ENCODE results near the gene CNGA4. TPM values are rescaled to one million over a fixed set of nuclear protein-coding genes. Genes with fewer than 3 reads are reported as not detected.

CNGA4 gene
- polyA plus RNA-seq, 3 donors = 0.69 TPM; not detected in 2

GRCh38 chr11:6202041-6202440, 36.8 kb upstream of the CNGA4 start:
- intact Hi-C loops (cut with micrococcal nuclease) = loop anchor here in 1 of 2 donors (5.0 kb wide), 1 partner anchor 75 kb away; no protein-coding TSS in a partner anchor
- Mint-ChIP-seq H3K27me3 (ENCODE audit: low read depth in 3 of 3) (peaks cover 0 to 3% (median 1%) of the 10 kb centered on the region in 3 donors), H3K27ac (peak overlapping the region; percentile 100), H3K36me3 (peaks cover 45 to 69% of the 10 kb centered on the region in 2 donors), H3K4me3 (peak overlapping the region in 1 of 2 donors; percentile 26), H3K4me1 (peaks cover 88% of the 10 kb centered on the region), H3K9me3 (peaks cover 0 to 4% (median 2%) of the 10 kb centered on the region in 7 donors)
- Histone ChIP-seq H3K27me3 (ENCODE audit: control insufficient read depth in 2 of 2, insufficient read depth in 2 of 2, low read length in 2 of 2) (no peaks in the 10 kb centered on the region), H3K79me2 (ENCODE audit: insufficient read depth, low read length) (peaks cover 19% of the 10 kb centered on the region), H3K9me3 (replicated peaks in 1 of 2; ENCODE audit: control insufficient read depth in 1 of 2, insufficient read depth in 1 of 2, low read length in 2 of 2) (no peaks in the 10 kb centered on the region), H3K9ac (ENCODE audit: insufficient read depth, low read length, poor library complexity, severe bottlenecking) (peak overlapping the region; percentile 89), H2AFZ (ENCODE audit: insufficient read depth, low read depth, low read length, poor library complexity, severe bottlenecking) (no peak overlapping the region), H3K27ac (ENCODE audit: low read depth in 1 of 2, low read length in 2 of 2) (peak overlapping the region; percentile 95 to 100), H3K4me2 (replicated peaks; ENCODE audit: extremely low read depth, low read length, poor library complexity, severe bottlenecking) (no peak overlapping the region), H3K36me3 (replicated peaks in 1 of 2; ENCODE audit: control insufficient read depth in 1 of 2, insufficient read depth in 2 of 2, low read length in 2 of 2) (peaks cover 0 to 14% of the 10 kb centered on the region in 2 donors), H3K4me1 (ENCODE audit: control insufficient read depth in 1 of 2, insufficient read depth in 2 of 2, low read length in 2 of 2) (peaks cover 72 to 91% of the 10 kb centered on the region in 2 donors), H3K4me3 (replicated peaks in 1 of 3; ENCODE audit: low read depth in 2 of 3, low read length in 3 of 3) (no peak overlapping the region), H4K20me1 (ENCODE audit: insufficient read depth, low read length) (no peaks in the 10 kb centered on the region)
- 56% methylated on average over 1 of the region's 1 CpG for WGBS (ENCODE audit: insufficient coverage)
- no peak for DNase-seq
- TF ChIP-seq CTCF (IDR thresholded peaks at IDR 0.05) = no peak

DNA sequence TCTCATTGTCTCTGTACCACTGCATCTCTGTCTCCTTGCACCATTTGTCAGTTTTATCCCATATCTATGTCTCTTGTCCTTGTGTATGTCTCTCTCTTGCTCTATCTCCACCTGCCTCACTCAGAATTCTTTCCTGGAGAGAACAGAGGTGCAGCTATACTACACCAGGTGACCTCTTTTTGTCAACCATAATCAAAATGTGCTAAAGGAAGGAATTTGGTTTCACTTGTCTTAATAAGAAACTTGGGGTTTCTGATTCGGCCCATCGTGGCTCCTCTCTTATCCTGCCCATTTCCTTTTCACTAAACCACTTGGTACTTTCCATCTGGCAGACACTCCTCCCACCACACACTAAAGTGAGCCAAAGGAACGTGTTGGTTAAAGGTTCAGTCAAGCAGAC, 35.6 kb upstream of the CNGA4 start:
- intact Hi-C loops (cut with micrococcal nuclease) = loop anchor here in 1 of 2 donors (5.0 kb wide), 1 partner anchor 76 kb away; no protein-coding TSS in a partner anchor
- peak overlapping the region; percentile 48 to 100 for H3K27ac ChIP-seq (ENCODE audit: low read depth in 1 of 2, low read length in 2 of 2)

More for the DNA sequence above, 35.6 kb upstream of the CNGA4 start:
- H3K4me1 Mint-ChIP-seq = peaks cover 82% of the 10 kb centered on the region
- H3K36me3 Mint-ChIP-seq = peaks cover 52 to 64% of the 10 kb centered on the region in 2 donors
- Histone ChIP-seq H3K4me1 (ENCODE audit: control insufficient read depth in 1 of 2, insufficient read depth in 2 of 2, low read length in 2 of 2) (peaks cover 72 to 89% of the 10 kb centered on the region in 2 donors), H3K4me2 (replicated peaks; ENCODE audit: extremely low read depth, low read length, poor library complexity, severe bottlenecking) (no peak overlapping the region), H3K36me3 (replicated peaks in 1 of 2; ENCODE audit: control insufficient read depth in 1 of 2, insufficient read depth in 2 of 2, low read length in 2 of 2) (peaks cover 6 to 27% of the 10 kb centered on the region in 2 donors), H4K20me1 (ENCODE audit: insufficient read depth, low read length) (no peaks in the 10 kb centered on the region), H3K79me2 (ENCODE audit: insufficient read depth, low read length) (peaks cover 19% of the 10 kb centered on the region), H3K4me3 (replicated peaks in 1 of 3; ENCODE audit: low read depth in 2 of 3, low read length in 3 of 3) (peak overlapping the region in 1 of 3 experiments; percentile 10), H3K27me3 (ENCODE audit: control insufficient read depth in 2 of 2, insufficient read depth in 2 of 2, low read length in 2 of 2) (no peaks in the 10 kb centered on the region), H2AFZ (ENCODE audit: insufficient read depth, low read depth, low read length, poor library complexity, severe bottlenecking) (no peak overlapping the region), H3K9ac (ENCODE audit: insufficient read depth, low read length, poor library complexity, severe bottlenecking) (no peak overlapping the region), H3K9me3 (replicated peaks in 1 of 2; ENCODE audit: control insufficient read depth in 1 of 2, insufficient read depth in 1 of 2, low read length in 2 of 2) (no peaks in the 10 kb centered on the region)
- TF ChIP-seq CTCF (IDR thresholded peaks at IDR 0.05) = no peak
- WGBS (ENCODE audit: insufficient coverage) = no CpG with 5 or more reads among the region's 3 CpGs
- peak overlapping the region; percentile 100 for H3K27ac Mint-ChIP-seq
- H3K4me3 Mint-ChIP-seq = no peak overlapping the region
- peaks cover 0 to 4% (median 2%) of the 10 kb centered on the region in 7 donors for H3K9me3 Mint-ChIP-seq
- peaks cover 0 to 3% (median 1%) of the 10 kb centered on the region in 3 donors for H3K27me3 Mint-ChIP-seq (ENCODE audit: low read depth in 3 of 3)
- DNase-seq = peak in 1 of 3 donors; percentile 66
